ENCODE measurements around the gene ANGPT4. TPM values are rescaled to one million over a fixed set of nuclear protein-coding genes. Genes with fewer than 3 reads are reported as not detected.
"Not testable (repeated sequence)": the region's sequence is repeated elsewhere in the genome, so short reads cannot be mapped to it uniquely, and the experiment has no call there.

The ANGPT4 gene
- total RNA-seq, 2 experiments from 2014 or later = not detected

DNA sequence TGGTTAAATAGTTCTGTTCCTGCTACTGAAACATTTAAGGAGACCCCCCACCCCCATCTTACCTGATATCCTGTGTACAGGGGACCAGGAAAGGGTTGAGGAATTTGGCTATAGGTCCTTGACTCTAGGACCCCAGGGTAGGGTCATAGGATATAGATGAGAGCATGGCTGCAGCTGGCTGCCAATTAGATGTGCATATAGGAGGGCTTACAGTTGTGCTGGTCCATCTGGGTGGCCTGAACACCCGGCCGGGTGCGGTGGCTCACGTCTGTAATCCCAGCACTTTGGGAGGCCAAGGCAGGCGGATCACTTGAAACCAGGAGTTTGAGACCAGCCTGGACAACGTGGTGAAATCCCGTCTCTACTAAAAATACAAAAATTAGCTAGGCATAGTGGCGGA lies 67.4 kb downstream of the ANGPT4 start:
- Mint-ChIP-seq H3K4me1 (peaks cover 65% of the 10 kb centered on the region), H3K36me3 (peaks cover 33% of the 10 kb centered on the region)
- not testable (repeated sequence) for H3K27me3 Mint-ChIP-seq; H3K27ac Mint-ChIP-seq; DNase-seq; H3K4me3 Mint-ChIP-seq; H3K9me3 Mint-ChIP-seq (ENCODE audit: low read depth); ATAC-seq
- CTCF ChIA-PET = interaction anchor here (1.2 kb wide), 1 partner anchor 9 kb away, joined by 3 read pairs; no protein-coding TSS in a partner anchor

GRCh38 chr20:848193-848592 lies 67.9 kb downstream of the ANGPT4 start:
- H3K4me3 Mint-ChIP-seq = no peak overlapping the region
- H3K9me3 Mint-ChIP-seq (ENCODE audit: low read depth) = peaks cover 4% of the 10 kb centered on the region
- no peak overlapping the region for H3K27ac Mint-ChIP-seq
- H3K27me3 Mint-ChIP-seq = no peaks in the 10 kb centered on the region
- H3K36me3 Mint-ChIP-seq = peaks cover 29% of the 10 kb centered on the region
- no peak for ATAC-seq
- DNase-seq = no peak
- peaks cover 63% of the 10 kb centered on the region for H3K4me1 Mint-ChIP-seq
- CTCF ChIA-PET = interaction anchor here (0.7 kb wide), 1 partner anchor 9 kb away, joined by 3 read pairs; no protein-coding TSS in a partner anchor

DNA sequence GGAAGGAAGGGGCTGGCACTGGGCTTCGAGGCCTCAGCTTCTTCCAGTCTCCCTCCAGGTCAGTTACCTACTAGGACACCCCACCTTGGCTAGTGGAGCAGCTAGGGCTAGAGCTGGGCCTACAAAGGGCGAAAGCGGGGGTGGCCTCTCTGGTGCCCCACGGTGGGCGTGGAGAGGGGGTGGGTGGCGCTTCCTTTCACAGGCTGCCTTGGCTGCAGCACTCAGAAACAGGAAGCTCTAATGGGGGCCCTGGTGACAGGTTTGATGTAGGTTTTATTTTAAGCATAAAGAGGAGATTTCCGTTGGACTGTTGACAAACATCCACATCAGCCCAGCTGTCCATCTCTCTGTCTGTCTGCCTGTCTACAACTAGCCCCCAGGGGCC lies 69.2 kb downstream of the ANGPT4 start:
- ATAC-seq = peak; percentile 62
- peak; percentile 82 for DNase-seq
- Mint-ChIP-seq H3K27me3 (no peaks in the 10 kb centered on the region), H3K4me1 (peaks cover 65% of the 10 kb centered on the region), H3K4me3 (peak overlapping the region; percentile 84), H3K27ac (peak overlapping the region; percentile 86), H3K9me3 (ENCODE audit: low read depth) (peaks cover 4% of the 10 kb centered on the region), H3K36me3 (peaks cover 26% of the 10 kb centered on the region)
- CTCF ChIA-PET = interaction anchor here (0.7 to 5.1 kb wide), 10 partner anchors 8 to 366 kb away, joined by 3 to 37 read pairs (median 4); partner anchors contain the start of gene FAM110A

GRCh38 chr20:845941-846893 lies 69.9 kb downstream of the ANGPT4 start:
- peak overlapping the region; percentile 86 for H3K27ac Mint-ChIP-seq
- CTCF ChIA-PET = interaction anchor here (0.7 to 5.1 kb wide), 9 partner anchors 8 to 367 kb away, joined by 3 to 37 read pairs (median 3); partner anchors contain the start of gene FAM110A
- peaks cover 61% of the 10 kb centered on the region for H3K4me1 Mint-ChIP-seq
- peak overlapping the region; percentile 84 for H3K4me3 Mint-ChIP-seq
- peaks cover 4% of the 10 kb centered on the region for H3K9me3 Mint-ChIP-seq (ENCODE audit: low read depth)
- no peaks in the 10 kb centered on the region for H3K27me3 Mint-ChIP-seq
- DNase-seq (no peak), ATAC-seq (no peak)
- H3K36me3 Mint-ChIP-seq = peaks cover 22% of the 10 kb centered on the region

DNA sequence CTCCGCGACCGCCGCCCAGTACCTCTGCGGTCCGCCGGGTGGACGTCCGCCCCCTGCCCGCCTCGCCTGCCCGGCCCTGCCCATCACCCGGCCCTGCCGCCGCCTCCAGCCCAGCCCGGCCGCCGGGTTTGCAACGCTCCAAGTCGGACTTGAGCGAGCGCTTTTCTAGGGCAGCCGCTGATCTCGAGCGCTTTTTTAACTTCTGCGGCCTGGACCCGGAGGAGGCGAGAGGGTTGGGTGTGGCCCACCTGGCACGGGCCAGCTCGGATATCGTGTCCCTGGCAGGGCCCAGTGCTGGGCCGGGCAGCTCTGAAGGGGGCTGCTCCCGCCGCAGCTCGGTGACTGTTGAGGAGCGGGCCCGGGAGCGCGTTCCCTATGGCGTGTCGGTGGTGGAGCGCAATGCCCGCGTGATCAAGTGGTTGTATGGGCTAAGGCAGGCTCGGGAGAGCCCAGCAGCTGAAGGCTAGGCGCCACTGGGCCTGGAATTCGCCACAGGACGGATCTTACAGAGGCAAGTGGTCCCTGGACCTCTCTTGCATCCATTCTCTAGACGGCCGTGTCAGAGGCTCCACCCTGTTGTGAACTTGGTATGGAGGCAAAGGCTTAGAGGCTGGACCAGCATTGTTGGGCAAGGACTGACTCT lies 70.8 kb downstream of the ANGPT4 start:
- peak overlapping the region; percentile 86 for H3K27ac Mint-ChIP-seq
- ATAC-seq = no peak
- H3K4me1 Mint-ChIP-seq = peaks cover 57% of the 10 kb centered on the region

DNA sequence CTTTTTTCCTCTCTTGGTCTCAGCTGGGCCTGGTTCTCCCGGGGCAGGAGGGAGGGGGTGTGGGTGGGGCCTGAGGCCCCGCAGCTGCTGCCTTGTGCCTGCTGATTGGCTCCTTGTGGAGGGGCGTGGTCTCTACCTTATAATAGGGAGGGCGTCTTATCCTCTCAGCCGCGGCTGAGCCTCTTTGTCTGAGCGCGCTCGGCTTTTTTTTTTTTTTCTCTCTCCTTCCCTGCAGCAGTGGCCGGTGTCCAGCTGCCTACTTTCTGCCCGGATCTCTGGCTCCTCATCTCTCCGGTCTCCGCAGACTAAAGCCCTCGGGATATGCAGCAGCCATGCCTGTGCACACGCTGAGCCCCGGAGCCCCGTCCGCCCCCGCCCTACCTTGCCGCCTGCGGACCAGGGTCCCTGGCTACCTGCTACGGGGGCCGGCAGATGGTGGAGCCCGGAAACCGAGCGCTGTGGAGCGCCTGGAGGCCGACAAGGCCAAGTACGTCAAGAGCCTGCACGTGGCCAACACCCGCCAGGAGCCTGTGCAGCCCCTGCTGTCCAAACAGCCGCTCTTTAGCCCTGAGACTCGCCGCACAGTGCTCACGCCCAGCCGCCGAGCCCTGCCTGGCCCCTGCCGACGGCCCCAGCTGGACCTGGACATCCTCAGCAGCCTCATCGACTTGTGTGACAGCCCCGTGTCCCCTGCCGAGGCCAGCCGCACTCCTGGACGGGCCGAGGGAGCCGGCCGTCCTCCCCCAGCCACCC lies 71.5 kb downstream of the ANGPT4 start:
- Mint-ChIP-seq H3K9me3 (ENCODE audit: low read depth) (no peaks in the 10 kb centered on the region), H3K4me3 (peak overlapping the region; percentile 84), H3K27me3 (no peaks in the 10 kb centered on the region), H3K4me1 (peaks cover 52% of the 10 kb centered on the region), H3K27ac (peak overlapping the region; percentile 78), H3K36me3 (peaks cover 16% of the 10 kb centered on the region)
- ATAC-seq (peak; percentile 90), DNase-seq (peak; percentile 95)
- CTCF ChIA-PET = interaction anchor here (0.7 to 5.1 kb wide), 5 partner anchors 9 to 288 kb away, joined by 3 to 37 read pairs (median 3); partner anchors contain the start of gene FAM110A

More for the DNA sequence above, 70.8 kb downstream of the ANGPT4 start:
- DNase-seq = no peak
- Mint-ChIP-seq H3K4me3 (peak overlapping the region; percentile 84), H3K36me3 (peaks cover 15% of the 10 kb centered on the region), H3K27me3 (no peaks in the 10 kb centered on the region), H3K9me3 (ENCODE audit: low read depth) (peaks cover under 1% of the 10 kb centered on the region)
- CTCF ChIA-PET = interaction anchor here (5.1 kb wide), 1 partner anchor 11 kb away, joined by 37 read pairs; the partner anchor contains the start of gene FAM110A

DNA sequence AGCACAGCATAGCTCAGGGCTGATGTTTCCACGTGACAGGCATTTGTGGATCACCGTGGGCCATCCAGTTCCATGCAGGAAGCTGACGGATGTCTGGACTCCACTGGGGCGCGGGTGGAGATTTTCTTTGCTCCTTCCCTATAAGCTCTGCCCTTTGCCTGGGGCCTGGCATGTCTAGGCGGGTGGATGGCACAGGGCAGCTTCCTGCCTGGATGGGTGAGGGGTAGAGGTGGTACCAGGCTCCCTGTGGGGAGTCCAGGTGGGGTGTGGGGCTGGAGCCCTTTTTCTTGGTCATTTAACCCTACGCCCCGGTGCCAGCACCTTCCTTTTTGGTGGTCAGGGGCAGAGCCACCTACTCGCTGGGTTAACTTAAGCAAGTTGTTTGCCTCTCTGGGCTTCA lies 72.2 kb downstream of the ANGPT4 start:
- DNase-seq = no peak
- Mint-ChIP-seq H3K36me3 (peaks cover 17% of the 10 kb centered on the region), H3K4me1 (peaks cover 51% of the 10 kb centered on the region), H3K27ac (no peak overlapping the region), H3K4me3 (no peak overlapping the region), H3K27me3 (no peaks in the 10 kb centered on the region), H3K9me3 (ENCODE audit: low read depth) (no peaks in the 10 kb centered on the region)
- CTCF ChIA-PET = interaction anchor here (0.7 to 5.1 kb wide), 5 partner anchors 10 to 289 kb away, joined by 3 to 37 read pairs (median 3); partner anchors contain the start of gene FAM110A
- ATAC-seq = no peak

DNA sequence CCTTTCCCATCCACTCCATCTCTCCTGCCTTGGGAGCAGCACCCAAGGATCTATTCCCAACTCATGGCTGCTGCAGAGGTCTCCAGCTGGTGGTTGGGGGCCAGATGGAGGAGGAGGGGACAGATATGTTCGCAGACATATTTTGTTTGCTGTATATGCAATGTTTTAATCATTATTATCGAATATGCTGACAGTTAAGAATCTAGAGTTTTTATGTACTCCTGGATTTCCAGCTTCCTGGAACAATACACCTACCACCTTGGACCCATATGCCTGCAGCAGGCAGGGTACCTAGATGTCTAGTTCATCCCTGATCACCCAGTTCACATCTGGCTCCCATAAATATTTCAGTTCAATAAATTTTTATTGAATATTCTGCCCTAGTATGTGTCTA lies 73.6 kb downstream of the ANGPT4 start:
- Mint-ChIP-seq H3K27ac (no peak overlapping the region), H3K9me3 (ENCODE audit: low read depth) (peaks cover 1% of the 10 kb centered on the region), H3K27me3 (no peaks in the 10 kb centered on the region), H3K4me3 (no peak overlapping the region), H3K4me1 (peaks cover 51% of the 10 kb centered on the region), H3K36me3 (peaks cover 20% of the 10 kb centered on the region)
- no peak for DNase-seq
- ATAC-seq = no peak
- CTCF ChIA-PET = interaction anchor here (0.9 to 5.1 kb wide), 3 partner anchors 9 to 24 kb away, joined by 3 to 37 read pairs (median 4); partner anchors contain the start of gene FAM110A

DNA sequence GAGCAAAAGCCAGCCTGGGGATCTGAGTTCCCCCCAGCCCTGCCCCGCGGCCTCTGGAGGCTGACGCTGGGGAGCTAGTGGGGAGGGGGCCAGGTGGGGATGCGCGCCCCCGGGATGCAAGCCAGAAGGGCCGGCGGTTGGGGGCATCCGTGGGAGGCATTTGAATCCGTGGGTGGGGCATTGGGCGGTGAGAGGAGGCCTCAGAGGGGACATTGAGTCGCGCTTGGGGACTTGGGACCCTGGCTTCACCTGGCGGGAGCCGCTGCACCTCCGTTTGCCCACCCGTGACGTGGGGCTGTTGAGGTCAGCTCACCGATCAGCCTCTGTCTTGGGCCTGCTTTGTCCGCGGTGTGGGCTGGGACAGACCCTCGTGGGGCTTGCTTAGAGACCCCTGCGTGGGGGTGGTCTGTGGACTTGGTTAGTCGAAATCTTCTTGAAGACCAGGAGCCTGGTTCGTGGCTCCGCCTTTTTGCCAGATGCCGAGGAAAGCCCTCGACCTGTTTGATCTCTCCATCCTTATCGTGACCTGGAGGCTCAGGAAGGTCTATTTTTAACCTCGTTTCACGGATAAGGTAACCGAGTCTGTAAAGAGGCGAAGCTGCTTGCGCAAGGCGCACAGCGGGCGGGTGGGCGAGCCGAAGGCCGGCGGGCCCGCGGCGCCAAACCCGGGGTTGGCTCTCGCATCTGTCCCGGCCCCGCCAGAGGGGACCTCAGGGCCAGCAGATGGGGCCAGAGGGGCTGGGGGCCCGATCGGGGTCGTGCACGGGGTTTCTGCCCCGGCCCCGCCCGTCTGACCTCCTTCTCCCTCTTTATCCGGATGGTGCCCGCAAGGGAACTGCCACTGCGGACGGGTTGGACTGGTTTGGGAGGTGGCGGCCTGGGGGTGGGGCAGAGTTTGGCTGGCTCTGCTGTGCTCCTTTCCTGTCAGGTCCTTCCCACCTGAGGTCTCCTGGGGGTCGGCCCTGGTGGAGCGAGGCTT lies 74.3 kb downstream of the ANGPT4 start:
- H3K27ac Mint-ChIP-seq = no peak overlapping the region
- DNase-seq (no peak), ATAC-seq (no peak)
- CTCF ChIA-PET = interaction anchor here (1.2 kb wide), 1 partner anchor 12 kb away, joined by 4 read pairs; no protein-coding TSS in a partner anchor
- peaks cover 24% of the 10 kb centered on the region for H3K36me3 Mint-ChIP-seq
- H3K4me1 Mint-ChIP-seq = peaks cover 49% of the 10 kb centered on the region
- H3K4me3 Mint-ChIP-seq = peak overlapping the region; percentile 26
- H3K27me3 Mint-ChIP-seq = no peaks in the 10 kb centered on the region
- H3K9me3 Mint-ChIP-seq (ENCODE audit: low read depth) = peaks cover 2% of the 10 kb centered on the region

DNA sequence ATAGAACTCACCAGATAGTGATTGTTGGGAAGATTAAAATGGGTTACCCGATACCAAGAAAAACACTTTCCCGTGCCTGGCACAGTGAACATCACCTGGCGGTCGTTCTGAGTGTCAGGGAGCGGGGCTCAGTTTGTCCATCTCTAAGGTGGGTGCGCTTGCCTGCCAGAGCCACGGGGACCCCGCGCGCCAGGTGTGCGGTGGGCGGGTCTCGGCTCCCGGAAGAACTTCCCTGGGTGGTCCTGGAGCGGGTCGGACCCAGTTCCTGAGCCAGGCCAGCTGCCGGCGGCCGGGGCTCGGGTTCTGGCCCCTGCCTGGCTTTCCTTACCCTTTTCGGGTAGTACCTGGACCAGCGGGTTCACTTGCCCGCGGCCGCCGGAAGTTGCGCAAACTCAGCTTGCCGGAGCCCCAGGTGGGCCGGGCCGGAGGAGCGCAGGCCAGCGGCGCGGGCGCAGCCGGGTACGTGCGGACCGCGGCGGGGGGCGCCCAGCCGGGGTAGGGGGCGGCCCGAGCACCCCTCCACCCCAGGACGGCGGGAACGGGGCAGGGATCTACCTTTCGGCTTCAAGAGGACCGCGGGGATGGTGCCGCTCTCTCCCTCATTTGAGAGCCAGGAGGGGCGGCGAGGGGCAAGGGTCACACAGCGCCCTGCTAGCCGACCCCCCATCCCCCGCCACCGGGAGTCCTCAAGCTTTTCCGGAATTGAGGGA lies 75.1 kb downstream of the ANGPT4 start:
- H3K27me3 Mint-ChIP-seq = no peaks in the 10 kb centered on the region
- no peak overlapping the region for H3K27ac Mint-ChIP-seq
- CTCF ChIA-PET = interaction anchor here (1.1 kb wide), 1 partner anchor 12 kb away, joined by 3 read pairs; no protein-coding TSS in a partner anchor
- DNase-seq (peak; percentile 56), ATAC-seq (no peak)
- H3K4me3 Mint-ChIP-seq = peak overlapping the region; percentile 52
- peaks cover 48% of the 10 kb centered on the region for H3K4me1 Mint-ChIP-seq
- H3K36me3 Mint-ChIP-seq = peaks cover 25% of the 10 kb centered on the region
- H3K9me3 Mint-ChIP-seq (ENCODE audit: low read depth) = peaks cover 2% of the 10 kb centered on the region

DNA sequence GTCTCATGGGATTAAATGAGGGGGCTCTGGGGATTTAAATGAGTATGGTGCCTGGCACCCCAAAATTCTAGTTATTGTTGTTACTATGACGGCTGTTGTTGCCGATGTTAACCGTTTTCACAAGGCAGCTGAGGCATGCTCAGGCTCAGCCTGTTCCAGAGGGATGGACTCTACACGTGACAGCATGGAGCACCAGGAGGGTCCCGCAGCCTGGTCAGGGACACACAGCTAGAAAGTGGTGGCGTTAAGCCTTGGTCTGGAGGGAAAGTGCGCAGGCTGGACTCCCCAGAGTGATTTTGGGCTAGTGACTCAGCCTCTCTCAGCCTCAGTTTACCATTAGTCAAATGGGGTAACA lies 75.7 kb downstream of the ANGPT4 start:
- ATAC-seq (no peak), DNase-seq (no peak)
- H3K27ac Mint-ChIP-seq = no peak overlapping the region
- CTCF ChIA-PET = interaction anchor here (1.1 kb wide), 1 partner anchor 12 kb away, joined by 3 read pairs; no protein-coding TSS in a partner anchor
- H3K36me3 Mint-ChIP-seq = peaks cover 21% of the 10 kb centered on the region
- peak overlapping the region; percentile 52 for H3K4me3 Mint-ChIP-seq
- H3K27me3 Mint-ChIP-seq = no peaks in the 10 kb centered on the region
- H3K4me1 Mint-ChIP-seq = peaks cover 48% of the 10 kb centered on the region
- peaks cover 2% of the 10 kb centered on the region for H3K9me3 Mint-ChIP-seq (ENCODE audit: low read depth)

Measured in activated CD8-positive, alpha-beta memory T cell treated with anti-CD3 and anti-CD28 coated beads, Interleukin-2, amount 10 ng/mL, durations not matched to agents 7 days and 5 days (primary cell).